ENCODE data around the gene KRT1. TPM values are rescaled to one million over a fixed set of nuclear protein-coding genes. Genes with fewer than 3 reads are reported as not detected.

The KRT1 gene
- total and polyA plus RNA-seq, 2 experiments from 2014 or later = not detected

DNA sequence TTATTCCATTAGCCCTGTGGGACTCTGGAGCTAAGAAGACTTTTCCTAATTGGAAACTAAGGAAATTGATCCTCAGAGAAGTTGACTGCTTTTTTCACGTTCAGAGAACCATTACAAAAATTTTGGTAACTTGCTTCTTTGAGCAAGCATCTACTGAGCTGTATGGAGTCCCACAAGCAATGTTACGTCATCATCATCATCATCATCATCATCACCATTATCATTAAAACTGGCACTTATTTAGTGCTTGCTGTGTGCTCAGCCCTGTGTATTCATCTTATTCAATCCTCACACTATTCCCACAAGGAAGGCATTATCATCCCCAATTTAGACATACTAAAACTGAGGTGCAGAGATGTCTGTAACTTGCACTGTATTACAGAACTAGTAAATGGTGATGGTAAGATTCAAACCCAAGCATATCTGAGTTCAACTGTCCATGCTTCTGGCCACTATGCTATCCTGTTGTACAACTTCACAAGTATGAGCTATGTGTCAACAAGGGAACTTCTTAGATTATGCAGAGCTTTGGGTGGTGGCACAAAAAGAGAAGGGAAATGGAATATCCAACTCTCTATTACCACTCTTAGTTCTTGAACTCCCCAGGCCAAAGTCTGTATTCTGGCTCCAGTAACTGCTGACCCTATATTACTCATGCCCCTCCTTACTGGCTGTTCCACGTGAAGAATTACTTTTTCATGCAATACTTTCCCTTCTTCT lies 6.3 kb downstream of the KRT1 start:
- Histone ChIP-seq H3K9me2 (ENCODE audit: insufficient read depth) (no peaks in the 10 kb centered on the region), H3K4me3 (no peak overlapping the region), H3K4me1 (ENCODE audit: insufficient read depth) (no peaks in the 10 kb centered on the region), H3K27ac (no peak overlapping the region), H3K27me3 (replicated peaks; ENCODE audit: insufficient read depth) (peaks cover 39% of the 10 kb centered on the region), H3K4me2 (ENCODE audit: unreplicated experiment) (no peak overlapping the region), H3K9me3 (ENCODE audit: low read depth) (no peaks in the 10 kb centered on the region), H3F3A (ENCODE audit: insufficient read depth) (no peaks in the 10 kb centered on the region), H2AFZ (no peak overlapping the region), H4K20me1 (ENCODE audit: insufficient read depth) (no peaks in the 10 kb centered on the region), H3K79me2 (ENCODE audit: insufficient read depth) (no peaks in the 10 kb centered on the region), H3K9ac (no peak overlapping the region), H3K36me3 (ENCODE audit: low read depth) (no peaks in the 10 kb centered on the region)
- in situ Hi-C loops (cut with MboI) = no loop called here
- whole genome bisulfite sequencing, 2 experiments (ENCODE audit: low coverage in 1 of 2, low lambda C conversion rate in 2 of 2, missing lambda C conversion rate in 2 of 2) = 30 to 37% methylated on average over 3 of the region's 3 CpGs
- DNase-seq = no peak
- TF ChIP-seq EZH2phosphoT487 (IDR thresholded peaks at IDR 0.05; ENCODE audit: insufficient read depth, low read depth) (no peak), EZH2 (IDR thresholded peaks at IDR 0.05; ENCODE audit: insufficient read depth, poor library complexity, severe bottlenecking) (no peak)

DNA sequence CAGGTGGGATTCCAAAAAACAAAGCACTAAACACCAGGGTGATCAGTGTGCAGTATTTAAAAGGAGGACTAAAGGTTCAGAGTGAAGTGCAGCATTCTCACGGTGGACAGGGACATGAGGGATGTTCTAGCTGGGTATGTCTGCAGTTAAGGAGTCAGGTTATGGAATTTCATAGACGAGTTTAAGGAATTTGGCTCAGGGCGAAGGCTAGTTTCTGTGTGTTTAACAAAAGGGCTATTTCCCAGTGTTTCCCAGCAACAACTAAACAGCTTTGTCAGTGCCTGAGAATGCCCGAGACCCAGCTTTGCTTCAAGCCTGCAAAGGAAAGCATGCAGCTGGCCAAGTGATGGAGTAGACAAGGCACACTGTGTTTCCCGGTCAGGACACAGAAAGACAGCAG lies 7.0 kb downstream of the KRT1 start:
- Histone ChIP-seq H3K4me2 (ENCODE audit: unreplicated experiment) (no peak overlapping the region), H3K9ac (no peak overlapping the region), H2AFZ (no peak overlapping the region), H3K36me3 (ENCODE audit: low read depth) (no peaks in the 10 kb centered on the region), H3K79me2 (ENCODE audit: insufficient read depth) (no peaks in the 10 kb centered on the region), H4K20me1 (ENCODE audit: insufficient read depth) (no peaks in the 10 kb centered on the region), H3K27me3 (replicated peaks; ENCODE audit: insufficient read depth) (peaks cover 41% of the 10 kb centered on the region), H3K27ac (no peak overlapping the region), H3K9me3 (ENCODE audit: low read depth) (no peaks in the 10 kb centered on the region), H3K9me2 (ENCODE audit: insufficient read depth) (no peaks in the 10 kb centered on the region), H3K4me1 (ENCODE audit: insufficient read depth) (no peaks in the 10 kb centered on the region), H3K4me3 (no peak overlapping the region), H3F3A (ENCODE audit: insufficient read depth) (no peaks in the 10 kb centered on the region)
- no peak for TF ChIP-seq EZH2 (IDR thresholded peaks at IDR 0.05; ENCODE audit: insufficient read depth, poor library complexity, severe bottlenecking)
- no peak for TF ChIP-seq EZH2phosphoT487 (IDR thresholded peaks at IDR 0.05; ENCODE audit: insufficient read depth, low read depth)
- in situ Hi-C loops (cut with MboI) = no loop called here
- DNase-seq = no peak
- 44 to 45% methylated on average over 5 of the region's 5 CpGs for WGBS, 2 experiments (ENCODE audit: low coverage in 1 of 2, low lambda C conversion rate in 2 of 2, missing lambda C conversion rate in 2 of 2)

DNA sequence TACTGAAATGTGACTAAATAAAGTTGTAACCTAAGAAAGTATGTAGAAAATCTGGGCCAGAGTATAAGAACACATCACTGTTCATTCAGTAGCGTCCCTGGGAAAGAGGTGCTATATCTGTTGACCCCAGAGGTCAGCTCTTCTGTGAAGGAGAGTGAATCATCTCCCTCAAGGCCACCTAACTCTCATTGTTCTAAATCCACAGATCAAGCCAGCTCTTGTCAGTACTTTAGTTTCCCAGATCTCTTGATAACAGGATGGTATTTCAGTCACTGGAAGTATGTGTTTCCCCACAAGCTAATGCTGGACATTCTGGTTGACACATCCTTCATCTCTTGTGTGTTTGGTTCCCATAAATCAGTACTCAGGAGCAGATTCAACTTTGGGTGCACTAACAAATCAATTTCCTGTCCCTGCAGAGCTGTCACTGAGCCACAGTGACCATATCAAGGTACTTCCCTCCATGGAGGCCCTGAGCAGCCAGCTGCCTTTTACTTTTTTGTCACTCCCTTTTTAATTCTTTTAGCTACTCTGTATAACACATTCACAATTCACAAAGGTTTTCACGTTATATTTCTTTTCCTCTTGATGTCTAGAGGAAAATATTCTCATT lies 7.8 kb downstream of the KRT1 start:
- WGBS, 2 experiments (ENCODE audit: low coverage in 1 of 2, low lambda C conversion rate in 2 of 2, missing lambda C conversion rate in 2 of 2) = 42 to 52% methylated on average over 2 of the region's 2 CpGs
- H3K27ac ChIP-seq = no peak overlapping the region
- no peaks in the 10 kb centered on the region for H3K4me1 ChIP-seq (ENCODE audit: insufficient read depth)
- DNase-seq = no peak
- H3K9me2 ChIP-seq (ENCODE audit: insufficient read depth) = no peaks in the 10 kb centered on the region
- no peaks in the 10 kb centered on the region for H3F3A ChIP-seq (ENCODE audit: insufficient read depth)
- no peak for TF ChIP-seq EZH2phosphoT487 (IDR thresholded peaks at IDR 0.05; ENCODE audit: insufficient read depth, low read depth)
- TF ChIP-seq EZH2 (IDR thresholded peaks at IDR 0.05; ENCODE audit: insufficient read depth, poor library complexity, severe bottlenecking) = no peak
- H3K9me3 ChIP-seq (ENCODE audit: low read depth) = no peaks in the 10 kb centered on the region
- no peaks in the 10 kb centered on the region for H3K36me3 ChIP-seq (ENCODE audit: low read depth)
- H4K20me1 ChIP-seq (ENCODE audit: insufficient read depth) = no peaks in the 10 kb centered on the region
- H3K79me2 ChIP-seq (ENCODE audit: insufficient read depth) = no peaks in the 10 kb centered on the region
- in situ Hi-C loops (cut with MboI) = no loop called here
- no peak overlapping the region for H3K4me3 ChIP-seq
- H3K9ac ChIP-seq = no peak overlapping the region
- H2AFZ ChIP-seq = no peak overlapping the region
- no peak overlapping the region for H3K4me2 ChIP-seq (ENCODE audit: unreplicated experiment)
- peaks cover 43% of the 10 kb centered on the region for H3K27me3 ChIP-seq (replicated peaks; ENCODE audit: insufficient read depth)

DNA sequence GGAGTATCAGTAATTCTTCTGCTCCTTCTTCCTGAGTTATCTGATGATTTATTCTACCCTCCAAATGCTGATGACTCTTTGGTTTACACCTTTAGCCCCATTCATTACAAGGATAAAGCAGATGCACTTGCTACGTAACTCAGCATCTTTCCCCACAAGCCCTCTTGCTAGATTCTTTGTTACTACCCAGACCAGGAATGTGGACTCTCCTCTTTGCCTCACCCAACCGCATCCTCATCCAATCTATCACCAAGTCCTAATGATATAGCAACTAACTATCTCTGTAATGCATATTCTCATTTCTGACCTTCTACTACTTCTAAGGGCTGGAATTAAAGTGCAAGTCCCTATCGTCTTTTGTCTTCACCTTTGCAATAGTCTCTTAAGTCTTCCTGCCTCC lies 9.2 kb downstream of the KRT1 start:
- H3K9ac ChIP-seq = no peak overlapping the region
- in situ Hi-C loops (cut with MboI) = no loop called here

More for the DNA sequence above, 9.2 kb downstream of the KRT1 start:
- H3K4me1 ChIP-seq (ENCODE audit: insufficient read depth) = no peaks in the 10 kb centered on the region
- H3K9me2 ChIP-seq (ENCODE audit: insufficient read depth) = no peaks in the 10 kb centered on the region
- no peaks in the 10 kb centered on the region for H3K9me3 ChIP-seq (ENCODE audit: low read depth)
- H3K27ac ChIP-seq = no peak overlapping the region
- no peak overlapping the region for H3K4me3 ChIP-seq
- peaks cover 47% of the 10 kb centered on the region for H3K27me3 ChIP-seq (replicated peaks; ENCODE audit: insufficient read depth)
- H2AFZ ChIP-seq = no peak overlapping the region
- no peak for TF ChIP-seq EZH2 (IDR thresholded peaks at IDR 0.05; ENCODE audit: insufficient read depth, poor library complexity, severe bottlenecking)
- no peak for TF ChIP-seq EZH2phosphoT487 (IDR thresholded peaks at IDR 0.05; ENCODE audit: insufficient read depth, low read depth)
- DNase-seq = no peak
- 69 to 80% methylated on average over 3 of the region's 3 CpGs for whole genome bisulfite sequencing, 2 experiments (ENCODE audit: low coverage in 1 of 2, low lambda C conversion rate in 2 of 2, missing lambda C conversion rate in 2 of 2)
- no peaks in the 10 kb centered on the region for H4K20me1 ChIP-seq (ENCODE audit: insufficient read depth)
- no peak overlapping the region for H3K4me2 ChIP-seq (ENCODE audit: unreplicated experiment)
- H3K36me3 ChIP-seq (ENCODE audit: low read depth) = no peaks in the 10 kb centered on the region
- H3F3A ChIP-seq (ENCODE audit: insufficient read depth) = no peaks in the 10 kb centered on the region
- no peaks in the 10 kb centered on the region for H3K79me2 ChIP-seq (ENCODE audit: insufficient read depth)

Measured in GM23248 (cell line).